Embryonic facial prominence (tissue), 1 donor: ENCODE results near the gene TNFAIP3.
A peak's percentile ranks its signal among the peaks of the same experiment; 100 is the strongest.
"Not testable (repeated sequence)": the region's sequence is repeated elsewhere in the genome, so short reads cannot be mapped to it uniquely, and the experiment has no call there.

Experiments
- DNase-seq: peaks from one replicate; pipeline ENCODE4 v3.0.0-alpha.2; 2016; ENCODE audit errors: extremely low spot score

Gene TNFAIP3

GRCh38 chr6:137866914-137867684 lies at the start of gene TNFAIP3:
Gene TNFAIP3 (plus strand): TSS chr6:137867259. CDS start chr6:137871228, 3,969 bp downstream.
- peak; percentile 78 for DNase-seq

GRCh38 chr6:137818440-137818839 lies 48.6 kb upstream of the TNFAIP3 start:
- no peak for DNase-seq

- no peak for DNase-seq
Measured at GRCh38 chr6:137819740-137820139, 47.3 kb upstream of the TNFAIP3 start.

GRCh38 chr6:137820425-137820824 lies 46.6 kb upstream of the TNFAIP3 start:
- no peak for DNase-seq

- DNase-seq = no peak
Measured at GRCh38 chr6:137820952-137821351, 46.1 kb upstream of the TNFAIP3 start.

- no peak for DNase-seq
Measured at GRCh38 chr6:137821491-137821890, 45.6 kb upstream of the TNFAIP3 start.

GRCh38 chr6:137823826-137824555 lies 43.1 kb upstream of the TNFAIP3 start:
- DNase-seq = peak; percentile 62

GRCh38 chr6:137824556-137824879 lies 42.5 kb upstream of the TNFAIP3 start:
- no peak for DNase-seq

- DNase-seq = no peak
Measured at GRCh38 chr6:137824896-137825295, 42.2 kb upstream of the TNFAIP3 start.

GRCh38 chr6:137827411-137827940 lies 39.6 kb upstream of the TNFAIP3 start:
- DNase-seq = no peak

GRCh38 chr6:137827977-137828810 lies 38.9 kb upstream of the TNFAIP3 start:
- DNase-seq = no peak

GRCh38 chr6:137829641-137830083 lies 37.4 kb upstream of the TNFAIP3 start:
- no peak for DNase-seq

- DNase-seq = no peak
Measured at GRCh38 chr6:137830511-137830911, 36.5 kb upstream of the TNFAIP3 start.

- DNase-seq = no peak
Measured at GRCh38 chr6:137832110-137832509, 34.9 kb upstream of the TNFAIP3 start.

GRCh38 chr6:137834508-137834907 lies 32.6 kb upstream of the TNFAIP3 start:
- DNase-seq = no peak

GRCh38 chr6:137836788-137837187 lies 30.3 kb upstream of the TNFAIP3 start:
- DNase-seq = no peak

- not testable (repeated sequence) for DNase-seq
Measured at GRCh38 chr6:137838090-137838489, 29.0 kb upstream of the TNFAIP3 start.

- not testable (repeated sequence) for DNase-seq
Measured at GRCh38 chr6:137838597-137838996, 28.5 kb upstream of the TNFAIP3 start.

- no peak for DNase-seq
Measured at GRCh38 chr6:137839076-137839475, 28.0 kb upstream of the TNFAIP3 start.

- no peak for DNase-seq
Measured at GRCh38 chr6:137840252-137840651, 26.8 kb upstream of the TNFAIP3 start.

- DNase-seq = no peak
Measured at GRCh38 chr6:137843211-137843610, 23.8 kb upstream of the TNFAIP3 start.

- DNase-seq = not testable (repeated sequence)
Measured at GRCh38 chr6:137844327-137844726, 22.7 kb upstream of the TNFAIP3 start.
